ENCODE data around the gene KYAT1. TPM values are rescaled to one million over a fixed set of nuclear protein-coding genes. Genes with fewer than 3 reads are reported as not detected.
A peak's percentile ranks its signal among the peaks of the same experiment; 100 is the strongest.

Gene KYAT1
- total RNA-seq (4.7 TPM), polyA plus RNA-seq (ENCODE audit: insufficient read depth in 1 of 8, insufficient read length in 8 of 8, low replicate concordance in 1 of 8) (1 to 10 TPM; 4.2 to 8.8 (median 5.8) TPM)
- long read RNA-seq, donor 1: 0 reads
- long read RNA-seq, donor 2: 0 reads
- long read RNA-seq, donor 3: 0 reads
- long read RNA-seq, donor 4: 0 reads
- long read RNA-seq, donor 5: 0 reads
- long read RNA-seq, donor 6: 0 reads
- long read RNA-seq, donor 7: 0 reads
- long read RNA-seq, donor 8: 0 reads
- long read RNA-seq, donor 9, partial matches to known transcripts: 0 of 1 reads
- long read RNA-seq, donor 9, other reads (novel, unspliced or antisense): 0 of 1 reads
- long read RNA-seq, donor 10: 0 reads
- long read RNA-seq, donor 11: 0 reads

- no peaks in the 10 kb centered on the region for H3K27me3 ChIP-seq (ENCODE audit: control insufficient read depth, insufficient read depth, low read length)
- peaks cover 24% of the 10 kb centered on the region for H3K36me3 ChIP-seq (ENCODE audit: control insufficient read depth, insufficient read depth, low read length)
- peaks cover 19% of the 10 kb centered on the region for H3K4me1 ChIP-seq (ENCODE audit: control insufficient read depth, insufficient read depth, low read length)
- H3K4me3 ChIP-seq (ENCODE audit: low read length): peak within 1 kb of the TSS; percentile 92
- 1% methylated on average over 65 of the region's 70 CpGs for WGBS (ENCODE audit: insufficient coverage)
- peak within 1 kb of the TSS; percentile 92 for H3K27ac ChIP-seq (ENCODE audit: low read length)
- DNase-seq: peak; percentile 99
- H3K9me3 ChIP-seq (replicated peaks; ENCODE audit: control insufficient read depth, low read depth, low read length): no peaks in the 10 kb centered on the region
Observed at GRCh38 chr9:128881884-128882676, at the start of gene KYAT1, which contains the start of gene LRRC8A. KYAT1 (minus strand) TSS chr9:128881950; CDS start chr9:128845405, 36,545 bp downstream. LRRC8A (plus strand) TSS chr9:128882133; CDS start chr9:128907165, 25,032 bp downstream.

GRCh38 chr9:128929560-128929959 lies 47.8 kb upstream of the KYAT1 start:
- Histone ChIP-seq H3K27me3 (ENCODE audit: control insufficient read depth, insufficient read depth, low read length) (no peaks in the 10 kb centered on the region), H3K9me3 (replicated peaks; ENCODE audit: control insufficient read depth, low read depth, low read length) (no peaks in the 10 kb centered on the region), H3K4me1 (ENCODE audit: control insufficient read depth, insufficient read depth, low read length) (peaks cover 3% of the 10 kb centered on the region), H3K4me3 (ENCODE audit: low read length) (no peak overlapping the region), H3K27ac (ENCODE audit: low read length) (no peak overlapping the region), H3K36me3 (ENCODE audit: control insufficient read depth, insufficient read depth, low read length) (peaks cover 17% of the 10 kb centered on the region)
- DNase-seq: no peak
- 100% methylated on average over 1 of the region's 4 CpGs for WGBS (ENCODE audit: insufficient coverage)

- Histone ChIP-seq H3K4me1 (ENCODE audit: control insufficient read depth, insufficient read depth, low read length) (peaks cover 3% of the 10 kb centered on the region), H3K27me3 (ENCODE audit: control insufficient read depth, insufficient read depth, low read length) (no peaks in the 10 kb centered on the region), H3K27ac (ENCODE audit: low read length) (no peak overlapping the region), H3K4me3 (ENCODE audit: low read length) (no peak overlapping the region), H3K36me3 (ENCODE audit: control insufficient read depth, insufficient read depth, low read length) (peaks cover 12% of the 10 kb centered on the region), H3K9me3 (replicated peaks; ENCODE audit: control insufficient read depth, low read depth, low read length) (no peaks in the 10 kb centered on the region)
- WGBS (ENCODE audit: insufficient coverage): 86% methylated on average over 1 of the region's 2 CpGs
- no peak for DNase-seq
Observed at GRCh38 chr9:128928624-128929023, 46.9 kb upstream of the KYAT1 start.

GRCh38 chr9:128927731-128928411 lies 46.1 kb upstream of the KYAT1 start:
- Histone ChIP-seq H3K27ac (ENCODE audit: low read length) (no peak overlapping the region), H3K27me3 (ENCODE audit: control insufficient read depth, insufficient read depth, low read length) (no peaks in the 10 kb centered on the region), H3K4me1 (ENCODE audit: control insufficient read depth, insufficient read depth, low read length) (peaks cover 6% of the 10 kb centered on the region), H3K36me3 (ENCODE audit: control insufficient read depth, insufficient read depth, low read length) (peaks cover 7% of the 10 kb centered on the region), H3K4me3 (ENCODE audit: low read length) (no peak overlapping the region), H3K9me3 (replicated peaks; ENCODE audit: control insufficient read depth, low read depth, low read length) (no peaks in the 10 kb centered on the region)
- 32% methylated on average over 8 of the region's 10 CpGs for WGBS (ENCODE audit: insufficient coverage)
- DNase-seq: peak; percentile 50

GRCh38 chr9:128923493-128923883 lies 41.7 kb upstream of the KYAT1 start:
- no peaks in the 10 kb centered on the region for H3K9me3 ChIP-seq (replicated peaks; ENCODE audit: control insufficient read depth, low read depth, low read length)
- 83% methylated on average over 5 of the region's 6 CpGs for WGBS (ENCODE audit: insufficient coverage)
- H3K4me1 ChIP-seq (ENCODE audit: control insufficient read depth, insufficient read depth, low read length): peaks cover 48% of the 10 kb centered on the region

GRCh38 chr9:128921881-128922763 lies 40.4 kb upstream of the KYAT1 start:
- no peaks in the 10 kb centered on the region for H3K27me3 ChIP-seq (ENCODE audit: control insufficient read depth, insufficient read depth, low read length)
- peaks cover 50% of the 10 kb centered on the region for H3K4me1 ChIP-seq (ENCODE audit: control insufficient read depth, insufficient read depth, low read length)
- peaks cover 20% of the 10 kb centered on the region for H3K36me3 ChIP-seq (ENCODE audit: control insufficient read depth, insufficient read depth, low read length)
- DNase-seq: peak; percentile 89
- peak overlapping the region; percentile 77 for H3K4me3 ChIP-seq (ENCODE audit: low read length)
- 2% methylated on average over 9 of the region's 32 CpGs for WGBS (ENCODE audit: insufficient coverage)
- H3K27ac ChIP-seq (ENCODE audit: low read length): peak overlapping the region; percentile 99
- H3K9me3 ChIP-seq (replicated peaks; ENCODE audit: control insufficient read depth, low read depth, low read length): no peaks in the 10 kb centered on the region

More at GRCh38 chr9:128923493-128923883, 41.7 kb upstream of the KYAT1 start:
- Histone ChIP-seq H3K4me3 (ENCODE audit: low read length) (no peak overlapping the region), H3K36me3 (ENCODE audit: control insufficient read depth, insufficient read depth, low read length) (peaks cover 15% of the 10 kb centered on the region), H3K27me3 (ENCODE audit: control insufficient read depth, insufficient read depth, low read length) (no peaks in the 10 kb centered on the region), H3K27ac (ENCODE audit: low read length) (no peak overlapping the region)
- no peak for DNase-seq

GRCh38 chr9:128920381-128921058 lies 38.8 kb upstream of the KYAT1 start, which contains the start of gene PHYHD1:
PHYHD1 (plus strand) TSS chr9:128920982; CDS start chr9:128922324, 1,342 bp downstream.
- DNase-seq: peak; percentile 74
- Histone ChIP-seq H3K36me3 (ENCODE audit: control insufficient read depth, insufficient read depth, low read length) (peaks cover 29% of the 10 kb centered on the region), H3K4me1 (ENCODE audit: control insufficient read depth, insufficient read depth, low read length) (peaks cover 65% of the 10 kb centered on the region), H3K27ac (ENCODE audit: low read length) (peak within 1 kb of the TSS; percentile 99), H3K4me3 (ENCODE audit: low read length) (peak within 1 kb of the TSS; percentile 77), H3K9me3 (replicated peaks; ENCODE audit: control insufficient read depth, low read depth, low read length) (no peaks in the 10 kb centered on the region), H3K27me3 (ENCODE audit: control insufficient read depth, insufficient read depth, low read length) (no peaks in the 10 kb centered on the region)
- WGBS (ENCODE audit: insufficient coverage): 44% methylated on average over 11 of the region's 13 CpGs

- Histone ChIP-seq H3K27ac (ENCODE audit: low read length) (peak overlapping the region; percentile 99), H3K9me3 (replicated peaks; ENCODE audit: control insufficient read depth, low read depth, low read length) (no peaks in the 10 kb centered on the region), H3K4me3 (ENCODE audit: low read length) (no peak overlapping the region), H3K4me1 (ENCODE audit: control insufficient read depth, insufficient read depth, low read length) (peaks cover 65% of the 10 kb centered on the region), H3K27me3 (ENCODE audit: control insufficient read depth, insufficient read depth, low read length) (no peaks in the 10 kb centered on the region), H3K36me3 (ENCODE audit: control insufficient read depth, insufficient read depth, low read length) (peaks cover 35% of the 10 kb centered on the region)
- no peak for DNase-seq
- WGBS (ENCODE audit: insufficient coverage): no CpG with 5 or more reads among the region's 14 CpGs
Observed at GRCh38 chr9:128919402-128920089, 37.8 kb upstream of the KYAT1 start.
